Astrocyte (in vitro differentiated cells and primary cell): ENCODE data around the gene VPS39.
"Not testable (repeated sequence)": the region's sequence is repeated elsewhere in the genome, so short reads cannot be mapped to it uniquely, and the experiment has no call there.

Source experiments
- EZH2 ChIP-seq: IDR thresholded peaks from 2 replicates; pipeline ENCODE4 v1.6.1; 2012; ENCODE audit warnings: mild to moderate bottlenecking, low read length, inconsistent platforms; ENCODE audit not compliant: insufficient read depth
- TF ChIP-seq, protein P1 (sequence below): IDR thresholded peaks from 2 replicates; pipeline ENCODE4 v1.5.1; 2011; ENCODE audit warnings: low read depth, mild to moderate bottlenecking, inconsistent platforms, low read length, moderate library complexity; ENCODE audit not compliant: insufficient read depth

DNA sequence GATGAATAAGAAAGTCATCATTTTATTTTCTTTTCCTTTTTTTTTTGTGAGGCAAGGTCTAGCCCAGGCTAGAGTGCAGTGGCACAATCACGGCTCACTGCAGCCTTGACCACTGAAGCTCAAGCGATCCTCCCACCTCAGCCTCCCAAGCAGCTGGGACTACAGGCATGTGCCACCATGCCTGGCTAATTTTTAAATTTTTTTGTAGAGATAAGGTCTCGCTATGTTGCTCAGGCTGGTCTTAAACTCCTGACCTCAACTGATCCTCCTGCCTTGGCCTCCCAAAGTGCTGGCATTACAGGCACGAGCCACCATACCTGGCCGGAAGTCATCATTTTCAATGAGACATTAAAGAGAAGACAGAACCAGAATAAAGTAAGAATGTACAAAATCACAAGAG is 20.9 kb upstream of the VPS39 start:
- TF ChIP-seq, protein P1, sequence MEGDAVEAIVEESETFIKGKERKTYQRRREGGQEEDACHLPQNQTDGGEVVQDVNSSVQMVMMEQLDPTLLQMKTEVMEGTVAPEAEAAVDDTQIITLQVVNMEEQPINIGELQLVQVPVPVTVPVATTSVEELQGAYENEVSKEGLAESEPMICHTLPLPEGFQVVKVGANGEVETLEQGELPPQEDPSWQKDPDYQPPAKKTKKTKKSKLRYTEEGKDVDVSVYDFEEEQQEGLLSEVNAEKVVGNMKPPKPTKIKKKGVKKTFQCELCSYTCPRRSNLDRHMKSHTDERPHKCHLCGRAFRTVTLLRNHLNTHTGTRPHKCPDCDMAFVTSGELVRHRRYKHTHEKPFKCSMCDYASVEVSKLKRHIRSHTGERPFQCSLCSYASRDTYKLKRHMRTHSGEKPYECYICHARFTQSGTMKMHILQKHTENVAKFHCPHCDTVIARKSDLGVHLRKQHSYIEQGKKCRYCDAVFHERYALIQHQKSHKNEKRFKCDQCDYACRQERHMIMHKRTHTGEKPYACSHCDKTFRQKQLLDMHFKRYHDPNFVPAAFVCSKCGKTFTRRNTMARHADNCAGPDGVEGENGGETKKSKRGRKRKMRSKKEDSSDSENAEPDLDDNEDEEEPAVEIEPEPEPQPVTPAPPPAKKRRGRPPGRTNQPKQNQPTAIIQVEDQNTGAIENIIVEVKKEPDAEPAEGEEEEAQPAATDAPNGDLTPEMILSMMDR: not testable (repeated sequence)
- not testable (repeated sequence) for TF ChIP-seq EZH2
